PC-9 (cell line): Measurements from ENCODE around the gene TTC28. TPM values are rescaled to one million over a fixed set of nuclear protein-coding genes. Genes with fewer than 3 reads are reported as not detected.

Experiments
- BruUV-seq: library from RNA; stranded (reverse); fragments of 400-500 nt; replicated peaks from 2 replicates; lab custom pipeline; 2021; lab: Mats Ljungman, UMichigan
- CTCF ChIA-PET: fragments of 300-600 bp; sonication (Branson Sonifier 250); formaldehyde crosslinking; loops from one replicate; lab custom pipeline; 2022; ENCODE audit warnings: antibody characterized with exemption; lab: Charles Lee
- POLR2A ChIA-PET: fragments of 300-600 bp; sonication (Branson Sonifier 250); formaldehyde crosslinking; loops from one replicate; lab custom pipeline; 2022; ENCODE audit warnings: antibody characterized with exemption; ENCODE audit not compliant: unreplicated experiment; lab: Charles Lee
- DNase-seq, 2 experiments: peaks; one replicate each; pipeline versions ENCODE4 v3.0.0 to v3.0.0-alpha.2; 2015 to 2022; ENCODE audit warnings: mixed read lengths in 1 of 2
- H2AFZ ChIP-seq: fragments of 200-600 bp; sonication (generic); 2 replicates; pipeline ENCODE4 v1.8.1; 2017; ENCODE audit warnings: antibody characterized with exemption
- H3F3A ChIP-seq: fragments of 200-600 bp; sonication (generic); 2 replicates; pipeline ENCODE4 v1.8.1; 2017; ENCODE audit warnings: antibody characterized with exemption, mild to moderate bottlenecking, low read depth; ENCODE audit not compliant: insufficient read depth
- H3K27ac ChIP-seq: fragments of 200-600 bp; sonication (generic); 2 replicates; pipeline ENCODE4 v1.6.1; 2016; ENCODE audit warnings: mixed run types
- H3K27me3 ChIP-seq: fragments of 200-600 bp; sonication (generic); 2 replicates; pipeline ENCODE4 v1.6.1; 2016; ENCODE audit warnings: low read depth, mixed run types; ENCODE audit not compliant: insufficient read depth
- H3K36me3 ChIP-seq: fragments of 200-600 bp; sonication (generic); 2 replicates; pipeline ENCODE4 v1.6.1; 2016; ENCODE audit warnings: low read depth, mixed run types
- H3K4me1 ChIP-seq: fragments of 200-600 bp; sonication (generic); replicated peaks from 2 replicates; pipeline ENCODE4 v1.6.1; 2016; ENCODE audit warnings: mixed run types; ENCODE audit not compliant: insufficient read depth
- H3K4me2 ChIP-seq: fragments of 200-600 bp; sonication (generic); 2 replicates; pipeline ENCODE4 v1.6.1; 2017; ENCODE audit warnings: mixed run types
- H3K4me3 ChIP-seq: fragments of 200-600 bp; sonication (generic); 2 replicates; pipeline ENCODE4 v1.6.1; 2016; ENCODE audit warnings: mixed run types
- H3K79me2 ChIP-seq: fragments of 200-600 bp; sonication (generic); 2 replicates; pipeline ENCODE4 v1.6.1; 2017; ENCODE audit warnings: low read depth, mixed run types
- H3K9me2 ChIP-seq: fragments of 200-600 bp; sonication (generic); 2 replicates; pipeline ENCODE4 v1.8.1; 2017; ENCODE audit warnings: mild to moderate bottlenecking; ENCODE audit not compliant: insufficient read depth
- H3K9me3 ChIP-seq: fragments of 200-600 bp; sonication (generic); 2 replicates; pipeline ENCODE4 v1.8.1; 2016; ENCODE audit warnings: low read depth; ENCODE audit not compliant: insufficient read depth
- H4K20me1 ChIP-seq: fragments of 200-600 bp; sonication (generic); 2 replicates; pipeline ENCODE4 v1.8.1; 2017; ENCODE audit not compliant: insufficient read depth
- CTCF ChIP-seq: fragments of 200-600 bp; sonication (generic); conservative IDR thresholded peaks from 2 replicates; pipeline ENCODE4 v1.6.1; 2017; ENCODE audit warnings: mixed run types, antibody characterized with exemption, mild to moderate bottlenecking, moderate library complexity
- EZH2 ChIP-seq: fragments of 200-600 bp; sonication (generic); IDR thresholded peaks from 2 replicates; pipeline ENCODE4 v1.8.0; 2017; ENCODE audit warnings: antibody characterized with exemption, low read depth
- intact Hi-C: fragments of 100-400 bp; cut with micrococcal nuclease; formaldehyde crosslinking; loops from one replicate; pipeline ENCODE4 v1.10.0; 2022; ENCODE audit not compliant: unreplicated experiment
- total RNA-seq: library from RNA; stranded (reverse); gene quantifications from 2 replicates; pipeline ENCODE4 v1.2.3, GENCODE V29; 2021

TTC28 gene
- total RNA-seq, 1 experiment from 2014 or later: 6.7 TPM

GRCh38 chr22:28095316-28096095 lies 584.1 kb downstream of the TTC28 start:
- Histone ChIP-seq H3K9me2 (no peaks in the 10 kb centered on the region), H3K4me2 (no peak overlapping the region), H3K4me3 (no peak overlapping the region), H3K4me1 (no peaks in the 10 kb centered on the region), H3K27me3 (no peaks in the 10 kb centered on the region), H3K36me3 (no peaks in the 10 kb centered on the region), H3K27ac (no peak overlapping the region), H3K79me2 (no peaks in the 10 kb centered on the region), H3F3A (no peaks in the 10 kb centered on the region), H2AFZ (no peak overlapping the region), H4K20me1 (no peaks in the 10 kb centered on the region), H3K9me3 (no peaks in the 10 kb centered on the region)
- DNase-seq: no peak
- BruUV-seq: no TSS peak
- intact Hi-C loops: no loop called here
- POLR2A ChIA-PET: no interaction called here
- CTCF ChIA-PET: interaction anchor here (0.7 kb wide), 1 partner anchor 52 kb away, joined by 5 read pairs; no protein-coding TSS in a partner anchor
- TF ChIP-seq CTCF: no peak
- TF ChIP-seq EZH2: no peak

DNA sequence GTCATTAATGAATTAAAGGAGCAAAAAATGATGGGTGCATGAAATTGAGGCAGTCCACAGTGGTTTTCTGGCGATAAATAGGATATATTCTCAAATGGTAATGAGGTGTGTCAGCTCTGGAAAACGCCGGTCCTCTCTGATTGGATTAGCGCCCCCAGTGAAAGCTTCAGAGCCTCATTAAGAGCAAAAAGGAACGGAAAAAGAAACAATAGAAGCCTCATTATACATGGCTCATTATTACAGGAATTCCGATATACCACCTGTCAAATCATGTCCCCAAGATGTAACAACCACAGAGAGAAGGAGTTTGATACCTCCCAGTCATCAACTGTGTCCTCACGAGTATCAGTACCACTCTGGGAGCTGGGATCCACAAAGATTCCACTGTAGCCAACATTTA lies 584.9 kb downstream of the TTC28 start:
- Histone ChIP-seq H3K27ac (no peak overlapping the region), H3F3A (no peaks in the 10 kb centered on the region), H2AFZ (no peak overlapping the region), H3K27me3 (no peaks in the 10 kb centered on the region), H3K36me3 (no peaks in the 10 kb centered on the region), H3K9me2 (no peaks in the 10 kb centered on the region), H3K4me2 (no peak overlapping the region), H4K20me1 (no peaks in the 10 kb centered on the region), H3K4me3 (no peak overlapping the region), H3K79me2 (no peaks in the 10 kb centered on the region), H3K4me1 (no peaks in the 10 kb centered on the region), H3K9me3 (no peaks in the 10 kb centered on the region)
- ChIA-PET CTCF (no interaction called here), POLR2A (no interaction called here)
- TF ChIP-seq EZH2 (no peak), CTCF (no peak)
- intact Hi-C loops: no loop called here
- no peak for DNase-seq
- BruUV-seq: no TSS peak

DNA sequence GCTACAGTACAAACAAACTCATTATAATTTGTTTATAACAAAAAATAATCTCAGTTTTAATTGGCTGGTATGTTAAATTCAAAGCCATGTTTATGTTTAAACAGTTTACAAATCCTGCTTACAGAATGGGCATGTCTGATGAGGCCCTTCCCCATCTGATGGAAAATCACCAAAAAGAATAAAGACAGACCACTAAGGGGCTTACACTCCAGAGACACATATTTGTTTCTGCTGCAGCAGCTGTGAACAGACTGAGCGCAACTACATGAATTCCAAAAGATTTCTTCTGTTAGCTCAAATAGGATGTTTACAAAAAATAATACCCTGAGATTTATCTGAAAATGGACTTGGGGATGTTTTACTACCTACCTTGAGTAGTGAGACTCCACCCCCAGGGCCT lies 585.9 kb downstream of the TTC28 start:
- Histone ChIP-seq H3K4me2 (no peak overlapping the region), H3K9me2 (no peaks in the 10 kb centered on the region), H3K4me1 (no peaks in the 10 kb centered on the region), H3K79me2 (no peaks in the 10 kb centered on the region), H3F3A (no peaks in the 10 kb centered on the region), H3K27me3 (no peaks in the 10 kb centered on the region), H2AFZ (no peak overlapping the region), H3K4me3 (no peak overlapping the region), H3K36me3 (no peaks in the 10 kb centered on the region), H3K9me3 (no peaks in the 10 kb centered on the region), H3K27ac (no peak overlapping the region), H4K20me1 (no peaks in the 10 kb centered on the region)
- BruUV-seq: no TSS peak
- POLR2A ChIA-PET: no interaction called here
- TF ChIP-seq EZH2 (no peak), CTCF (no peak)
- DNase-seq: no peak
- intact Hi-C loops: no loop called here
- CTCF ChIA-PET: no interaction called here
